GM23338 (cell line): ENCODE results near the gene NLK. TPM values are rescaled to one million over a fixed set of nuclear protein-coding genes. Genes with fewer than 3 reads are reported as not detected.

Experiments
- ATAC-seq: fragments of 200-7000 bp; cut with Tn5 transposase; 3 replicates; pipeline ENCODE4 v1.9.1; 2020
- DNase-seq: peaks from one replicate; pipeline ENCODE4 v3.0.0-alpha.2; 2015; ENCODE audit warnings: low spot score
- H2AFZ ChIP-seq: fragments of 200-600 bp; sonication (generic); 2 replicates; pipeline ENCODE4 v1.8.0; 2016; ENCODE audit warnings: antibody characterized with exemption, mild to moderate bottlenecking, moderate library complexity
- H3F3A ChIP-seq: fragments of 200-600 bp; sonication (generic); replicated peaks from 2 replicates; pipeline ENCODE4 v1.8.0; 2017; ENCODE audit warnings: antibody characterized with exemption, mixed run types, low read depth
- H3K27ac ChIP-seq: fragments of 200-600 bp; sonication (generic); 2 replicates; pipeline ENCODE4 v1.6.1; 2016; ENCODE audit warnings: low read depth
- H3K27me3 ChIP-seq: fragments of 200-600 bp; sonication (generic); 2 replicates; pipeline ENCODE4 v1.8.0; 2016; ENCODE audit warnings: mild to moderate bottlenecking, mixed run types, moderate library complexity; ENCODE audit not compliant: insufficient read depth
- H3K36me3 ChIP-seq: fragments of 200-600 bp; sonication (generic); 2 replicates; pipeline ENCODE4 v1.8.0; 2016; ENCODE audit warnings: mild to moderate bottlenecking; ENCODE audit not compliant: insufficient read depth
- H3K4me1 ChIP-seq: fragments of 200-600 bp; sonication (generic); 2 replicates; pipeline ENCODE4 v1.8.0; 2016; ENCODE audit warnings: mild to moderate bottlenecking, moderate library complexity; ENCODE audit not compliant: insufficient read depth
- H3K4me2 ChIP-seq: fragments of 200-600 bp; sonication (generic); 2 replicates; pipeline ENCODE4 v1.7.1; 2017; ENCODE audit warnings: mixed run types
- H3K4me3 ChIP-seq: fragments of 200-600 bp; sonication (generic); 2 replicates; pipeline ENCODE4 v1.6.1; 2016; ENCODE audit warnings: mixed run types
- H3K79me2 ChIP-seq: fragments of 200-600 bp; sonication (generic); replicated peaks from 2 replicates; pipeline ENCODE4 v1.8.0; 2017; ENCODE audit warnings: mild to moderate bottlenecking; ENCODE audit not compliant: insufficient read depth
- H3K9me2 ChIP-seq: fragments of 200-600 bp; sonication (generic); 2 replicates; pipeline ENCODE4 v1.8.0; 2017; ENCODE audit not compliant: insufficient read depth
- H4K20me1 ChIP-seq: fragments of 200-600 bp; sonication (generic); replicated peaks from 2 replicates; pipeline ENCODE4 v1.8.0; 2017; ENCODE audit warnings: mild to moderate bottlenecking; ENCODE audit not compliant: insufficient read depth
- H3K27ac Mint-ChIP-seq: 2 replicates; pipeline ENCODE4 v1.8.0; 2020; ENCODE audit warnings: inconsistent platforms, mild to moderate bottlenecking, moderate library complexity, mixed read lengths
- H3K27me3 Mint-ChIP-seq: 3 replicates; pipeline ENCODE4 v1.8.0; 2022; ENCODE audit warnings: low read depth, mild to moderate bottlenecking, moderate library complexity, mixed read lengths, inconsistent platforms; ENCODE audit not compliant: insufficient read depth, poor library complexity
- H3K36me3 Mint-ChIP-seq: 3 replicates; pipeline ENCODE4 v1.8.0; 2021; ENCODE audit warnings: low read depth, mild to moderate bottlenecking, inconsistent platforms, moderate library complexity, mixed read lengths
- H3K4me1 Mint-ChIP-seq: 3 replicates; pipeline ENCODE4 v1.8.0; 2020; ENCODE audit warnings: mild to moderate bottlenecking, inconsistent platforms, mixed read lengths
- H3K4me3 Mint-ChIP-seq: 3 replicates; pipeline ENCODE4 v1.8.0; 2021; ENCODE audit warnings: moderate library complexity, mild to moderate bottlenecking, inconsistent platforms, mixed read lengths
- H3K9me3 Mint-ChIP-seq: 3 replicates; pipeline ENCODE4 v1.8.0; 2020; ENCODE audit warnings: moderate library complexity, mild to moderate bottlenecking, inconsistent platforms, mixed read lengths
- CREB1 ChIP-seq: fragments of 250-450 bp; sonication (Bioruptor Pico); IDR thresholded peaks from 2 replicates; pipeline ENCODE4 v1.5.0; 2020; ENCODE audit warnings: low read depth, mild to moderate bottlenecking, moderate library complexity
- CTCF ChIP-seq, 2 experiments: fragments of 200-600 bp in 1 of 2; sonication (generic) in 1 of 2; conservative IDR thresholded peaks; 2 replicates each; pipeline versions ENCODE4 v1.5.1 to v1.6.1; 2016 to 2017; ENCODE audit warnings: antibody characterized with exemption in 2 of 2, low read depth in 2 of 2, mild to moderate bottlenecking in 2 of 2, moderate library complexity in 1 of 2
- ETS1 ChIP-seq: IDR thresholded peaks from 2 replicates; pipeline ENCODE4 v1.6.1; 2016; ENCODE audit warnings: antibody characterized with exemption
- EZH2 ChIP-seq: fragments of 200-600 bp; sonication (generic); IDR thresholded peaks from one replicate; pipeline ENCODE4 v1.8.0; 2017; ENCODE audit warnings: antibody characterized with exemption, mild to moderate bottlenecking, low read depth; ENCODE audit not compliant: unreplicated experiment
- EZH2phosphoT487 ChIP-seq: fragments of 200-600 bp; sonication (generic); IDR thresholded peaks from one replicate; pipeline ENCODE4 v1.8.1; 2018; ENCODE audit warnings: antibody characterized with exemption; ENCODE audit not compliant: unreplicated experiment
- JUNB ChIP-seq: IDR thresholded peaks from one replicate; pipeline ENCODE4 v1.6.1; 2016; ENCODE audit warnings: antibody characterized with exemption; ENCODE audit not compliant: unreplicated experiment
- NANOG ChIP-seq: IDR thresholded peaks from 2 replicates; pipeline ENCODE4 v1.6.1; 2016; ENCODE audit warnings: antibody characterized with exemption, borderline replicate concordance
- POLR2AphosphoS5 ChIP-seq: IDR thresholded peaks from 2 replicates; pipeline ENCODE4 v1.6.1; 2016; ENCODE audit warnings: antibody characterized with exemption, low read depth
- REST ChIP-seq: IDR thresholded peaks from one replicate; pipeline ENCODE4 v1.6.1; 2018; ENCODE audit warnings: antibody characterized with exemption; ENCODE audit not compliant: unreplicated experiment
- STAT1 ChIP-seq: IDR thresholded peaks from one replicate; pipeline ENCODE4 v1.6.1; 2016; ENCODE audit warnings: antibody characterized with exemption; ENCODE audit not compliant: unreplicated experiment
- ZNF114 ChIP-seq: fragments of 250-450 bp; sonication (Bioruptor Pico); IDR thresholded peaks from 2 replicates; pipeline ENCODE4 v1.5.0; 2020; ENCODE audit warnings: mild to moderate bottlenecking, moderate library complexity
- ZNF331 ChIP-seq: fragments of 250-450 bp; sonication (Bioruptor Pico); IDR thresholded peaks from 2 replicates; pipeline ENCODE4 v1.5.0; 2020; ENCODE audit warnings: low read depth, mild to moderate bottlenecking, moderate library complexity
- ZNF462 ChIP-seq: fragments of 250-450 bp; sonication (Bioruptor Pico); IDR thresholded peaks from 2 replicates; pipeline ENCODE4 v1.5.0; 2020; ENCODE audit warnings: mild to moderate bottlenecking, moderate library complexity
- polyA plus RNA-seq: library from polyadenylated mRNA; unstranded; fragments of >200 nt; fragmentation: Nextera tagmentation; extraction: Ambion mirVana; gene quantifications from 2 replicates; pipeline ENCODE4 v1.2.1, GENCODE V29; 2016
- total RNA-seq: library from RNA; depleted of rRNA; stranded (reverse); fragments of >200 nt; shearing (Covaris generic); gene quantifications from 2 replicates; pipeline ENCODE4 v1.2.3, GENCODE V29; 2014

The NLK gene
- total and polyA plus RNA-seq, 2 experiments from 2014 or later, result 34.7 to 78.5 TPM

GRCh38 chr17:28071891-28072606 lies 29.6 kb downstream of the NLK start:
- Histone ChIP-seq H4K20me1 (peaks cover 9% of the 10 kb centered on the region; the same call in 1 of the 2 replicates), H3K27me3 (no peaks in the 10 kb centered on the region), H3K9me2 (no peaks in the 10 kb centered on the region), H3K4me1 (peaks cover 28% of the 10 kb centered on the region), H3K27ac (no peak overlapping the region), H3F3A (no peaks in the 10 kb centered on the region), H3K36me3 (no peaks in the 10 kb centered on the region), H3K4me3 (no peak overlapping the region), H3K79me2 (peaks cover 100% of the 10 kb centered on the region), H3K4me2 (no peak overlapping the region), H2AFZ (no peak overlapping the region)
- Mint-ChIP-seq H3K36me3 (peaks cover 23% of the 10 kb centered on the region; the same call in 2 of the 3 replicates), H3K4me1 (peaks cover 41% of the 10 kb centered on the region), H3K27ac (no peak overlapping the region), H3K9me3 (peaks cover 2% of the 10 kb centered on the region; the same call in 2 of the 3 replicates), H3K4me3 (no peak overlapping the region), H3K27me3 (peaks cover 2% of the 10 kb centered on the region)
- TF ChIP-seq ZNF462 (CRISPR knock-in tag) (no peak), JUNB (no peak), EZH2phosphoT487 (no peak), ETS1 (no peak), CTCF (conservative IDR thresholded peaks at IDR 0.05; ENCODE audit: low read depth in 2 of 2) (no peak), REST (no peak), EZH2 (no peak), STAT1 (no peak), CREB1 (no peak), ZNF331 (CRISPR knock-in tag) (no peak), POLR2AphosphoS5 (no peak), NANOG (no peak), ZNF114 (no peak)
- ATAC-seq (no peak), DNase-seq (no peak)
